HL-60 (cell line): Measurements from ENCODE around the gene CARMIL1.

ENCODE experiments used
- POLR2AphosphoS5 ChIP-seq: IDR thresholded peaks from 2 replicates; pipeline ENCODE4 v1.6.1; 2012; ENCODE audit warnings: low read depth
- TF ChIP-seq, protein P1 (sequence below): IDR thresholded peaks from one replicate; pipeline ENCODE4 v1.5.1; 2011; ENCODE audit warnings: low read length, control low read depth, inconsistent platforms; ENCODE audit not compliant: insufficient read depth

DNA sequence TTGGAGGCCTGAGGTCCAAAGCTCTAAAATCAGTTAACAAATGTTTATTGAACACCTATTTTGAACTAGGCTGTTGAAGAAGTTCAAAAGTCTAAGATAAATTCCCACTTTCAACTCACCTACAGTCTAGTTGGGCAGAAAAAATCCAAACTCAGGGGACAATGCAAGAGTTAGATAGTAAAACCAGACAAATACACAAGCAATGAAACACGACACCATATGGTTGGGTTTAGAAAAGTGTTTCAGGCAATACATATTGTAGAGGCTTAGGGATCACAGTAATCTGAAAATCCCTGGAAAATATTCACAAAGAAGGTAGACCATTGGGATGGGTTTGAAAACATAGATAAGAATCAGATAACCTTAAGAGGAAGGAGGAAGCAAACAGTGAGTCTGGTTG lies 1.3 kb upstream of the CARMIL1 start:
- TF ChIP-seq, protein P1, sequence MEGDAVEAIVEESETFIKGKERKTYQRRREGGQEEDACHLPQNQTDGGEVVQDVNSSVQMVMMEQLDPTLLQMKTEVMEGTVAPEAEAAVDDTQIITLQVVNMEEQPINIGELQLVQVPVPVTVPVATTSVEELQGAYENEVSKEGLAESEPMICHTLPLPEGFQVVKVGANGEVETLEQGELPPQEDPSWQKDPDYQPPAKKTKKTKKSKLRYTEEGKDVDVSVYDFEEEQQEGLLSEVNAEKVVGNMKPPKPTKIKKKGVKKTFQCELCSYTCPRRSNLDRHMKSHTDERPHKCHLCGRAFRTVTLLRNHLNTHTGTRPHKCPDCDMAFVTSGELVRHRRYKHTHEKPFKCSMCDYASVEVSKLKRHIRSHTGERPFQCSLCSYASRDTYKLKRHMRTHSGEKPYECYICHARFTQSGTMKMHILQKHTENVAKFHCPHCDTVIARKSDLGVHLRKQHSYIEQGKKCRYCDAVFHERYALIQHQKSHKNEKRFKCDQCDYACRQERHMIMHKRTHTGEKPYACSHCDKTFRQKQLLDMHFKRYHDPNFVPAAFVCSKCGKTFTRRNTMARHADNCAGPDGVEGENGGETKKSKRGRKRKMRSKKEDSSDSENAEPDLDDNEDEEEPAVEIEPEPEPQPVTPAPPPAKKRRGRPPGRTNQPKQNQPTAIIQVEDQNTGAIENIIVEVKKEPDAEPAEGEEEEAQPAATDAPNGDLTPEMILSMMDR: no peak
- TF ChIP-seq POLR2AphosphoS5: no peak
